GM18507 (cell line): ENCODE measurements around the gene MYO1F.
"Not testable (repeated sequence)": the region's sequence is repeated elsewhere in the genome, so short reads cannot be mapped to it uniquely, and the experiment has no call there.

Source experiments
- DNase-seq: peaks from one replicate; pipeline ENCODE4 v3.0.0; 2011; ENCODE audit warnings: low read depth; ENCODE audit not compliant: insufficient read length; ENCODE audit errors: extremely low spot score
- FAIRE-seq: peaks from 2 replicates; lab custom pipeline; 2011; peaks lifted over from hg19 to GRCh38; lab: Jason Lieb, UNC

The MYO1F gene

DNA sequence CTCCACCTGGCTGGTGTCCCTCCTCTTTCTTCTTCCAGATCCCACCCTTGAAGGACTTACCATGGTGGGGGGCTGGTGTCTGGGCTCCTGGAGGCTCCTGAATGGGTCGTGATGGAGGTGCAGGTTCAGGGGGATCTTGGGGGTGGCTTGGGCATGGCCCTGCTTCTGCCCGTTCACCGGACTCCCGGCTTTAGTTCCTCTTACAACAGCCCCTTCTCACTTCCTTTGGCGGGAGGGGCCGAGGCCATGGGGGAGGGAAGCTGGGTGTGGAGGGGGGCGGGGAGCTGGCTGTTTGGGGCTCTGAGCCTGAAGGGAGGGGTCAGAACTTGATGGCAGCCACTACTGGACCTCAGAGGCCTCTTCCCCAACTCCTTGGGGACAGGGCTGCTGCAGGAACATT, at the start of gene MYO1F:
Gene MYO1F (minus strand): TSS at position 196 of the 400 bp plus-strand sequence. CDS start 133 bp downstream, at position 63.
- DNase-seq (no peak), FAIRE-seq (peak; percentile 49)

DNA sequence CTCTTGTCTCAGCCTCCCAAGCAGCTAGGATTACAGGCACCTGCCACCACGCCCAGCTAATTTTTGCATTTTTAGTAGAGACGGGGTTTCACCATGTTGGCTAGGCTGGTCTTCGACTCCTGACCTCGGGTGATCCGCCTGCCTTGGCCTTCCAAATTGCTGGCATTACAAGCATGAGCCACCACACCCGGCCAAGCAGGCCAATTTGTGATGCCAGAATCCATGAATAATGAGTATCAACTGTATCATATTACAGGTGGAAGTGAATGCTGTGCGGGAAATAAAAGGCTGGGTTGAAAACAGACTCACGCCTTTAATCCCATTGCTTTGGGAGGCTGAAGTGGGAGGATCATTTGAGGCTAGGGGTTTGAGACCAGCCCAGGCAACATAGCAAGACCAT, 49.6 kb upstream of the MYO1F start:
- no peak for FAIRE-seq
- no peak for DNase-seq

DNA sequence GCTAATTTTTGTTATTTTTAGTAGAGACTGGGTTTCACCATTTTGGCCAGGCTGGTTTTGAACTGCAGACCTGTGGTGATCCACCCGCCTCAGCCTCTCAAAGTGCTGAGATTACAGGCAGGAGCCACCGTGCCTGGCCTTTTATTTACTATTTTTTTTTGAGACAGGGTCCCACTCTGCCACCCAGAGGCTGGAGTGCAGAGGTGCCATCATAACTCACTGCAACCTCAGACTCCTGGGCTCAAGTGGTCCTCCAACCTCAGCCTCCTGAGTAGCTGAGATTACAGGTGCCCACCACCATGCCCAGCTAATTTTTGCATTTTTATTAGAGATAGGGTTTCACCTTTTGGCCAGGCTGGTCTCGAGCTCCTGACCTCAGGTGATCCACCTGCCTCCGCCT, 45.6 kb upstream of the MYO1F start:
- not testable (repeated sequence) for FAIRE-seq, DNase-seq

DNA sequence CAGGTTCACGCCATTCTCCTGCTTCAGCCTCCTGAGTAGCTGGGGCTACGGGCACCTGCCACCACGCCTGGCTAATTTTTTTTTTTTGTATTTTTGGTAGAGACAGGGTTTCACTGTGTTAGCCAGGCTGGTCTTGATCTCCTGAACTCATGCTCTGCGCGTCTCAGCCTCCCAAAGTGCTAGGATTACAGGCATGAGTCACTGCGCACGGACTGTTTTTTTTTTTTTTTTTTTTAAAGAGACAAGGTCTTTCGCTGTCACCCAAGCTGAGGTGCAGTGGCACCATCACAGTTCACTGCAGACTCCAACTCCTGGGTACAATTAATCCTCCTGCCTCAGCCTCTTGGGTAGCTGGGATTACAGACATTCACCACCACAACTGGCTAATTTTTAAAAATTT, 41.5 kb upstream of the MYO1F start:
- FAIRE-seq, result no peak
- no peak for DNase-seq

DNA sequence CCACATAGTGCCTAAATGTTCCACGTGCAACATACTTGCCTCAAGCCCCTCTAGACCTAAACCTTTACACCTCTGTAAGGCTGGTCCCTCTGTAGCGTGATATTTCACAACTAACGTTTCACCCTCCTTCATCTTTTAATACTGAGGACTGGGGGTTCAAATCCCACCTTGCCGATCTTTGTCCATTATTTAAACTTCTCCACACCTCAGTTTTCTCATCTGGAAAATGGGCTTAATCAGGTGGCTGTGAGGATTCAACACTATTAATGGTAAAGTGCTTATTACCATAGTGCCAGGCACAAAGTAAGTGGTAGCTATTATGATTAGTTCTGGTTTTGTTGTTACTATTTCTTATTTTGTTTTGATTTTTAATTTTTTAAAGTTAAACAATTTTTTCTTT, 40.7 kb upstream of the MYO1F start:
- DNase-seq (no peak), FAIRE-seq (no peak)

DNA sequence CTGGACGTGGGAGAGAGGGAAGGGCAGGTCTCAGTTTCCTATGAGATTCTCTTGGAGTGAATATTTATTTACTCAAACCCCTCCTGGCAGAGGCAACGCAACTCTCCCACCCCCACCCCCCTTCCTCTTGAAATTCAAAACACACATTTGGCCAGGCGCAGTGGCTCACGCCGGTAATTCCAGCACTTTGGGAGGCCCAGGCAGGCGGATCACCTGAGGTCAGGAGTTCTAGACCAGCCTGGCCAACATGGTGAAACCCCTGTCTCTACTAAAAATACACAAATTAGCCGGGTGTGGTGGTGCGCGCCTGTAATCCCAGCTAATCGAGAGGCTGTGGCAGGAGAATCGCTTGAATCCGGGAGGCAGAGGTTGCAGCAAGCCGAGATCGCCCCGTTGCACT, 40.1 kb upstream of the MYO1F start:
- not testable (repeated sequence) for FAIRE-seq, DNase-seq

GRCh38 chr19:8616861-8617260, 39.6 kb upstream of the MYO1F start:
- FAIRE-seq, result no peak

DNA sequence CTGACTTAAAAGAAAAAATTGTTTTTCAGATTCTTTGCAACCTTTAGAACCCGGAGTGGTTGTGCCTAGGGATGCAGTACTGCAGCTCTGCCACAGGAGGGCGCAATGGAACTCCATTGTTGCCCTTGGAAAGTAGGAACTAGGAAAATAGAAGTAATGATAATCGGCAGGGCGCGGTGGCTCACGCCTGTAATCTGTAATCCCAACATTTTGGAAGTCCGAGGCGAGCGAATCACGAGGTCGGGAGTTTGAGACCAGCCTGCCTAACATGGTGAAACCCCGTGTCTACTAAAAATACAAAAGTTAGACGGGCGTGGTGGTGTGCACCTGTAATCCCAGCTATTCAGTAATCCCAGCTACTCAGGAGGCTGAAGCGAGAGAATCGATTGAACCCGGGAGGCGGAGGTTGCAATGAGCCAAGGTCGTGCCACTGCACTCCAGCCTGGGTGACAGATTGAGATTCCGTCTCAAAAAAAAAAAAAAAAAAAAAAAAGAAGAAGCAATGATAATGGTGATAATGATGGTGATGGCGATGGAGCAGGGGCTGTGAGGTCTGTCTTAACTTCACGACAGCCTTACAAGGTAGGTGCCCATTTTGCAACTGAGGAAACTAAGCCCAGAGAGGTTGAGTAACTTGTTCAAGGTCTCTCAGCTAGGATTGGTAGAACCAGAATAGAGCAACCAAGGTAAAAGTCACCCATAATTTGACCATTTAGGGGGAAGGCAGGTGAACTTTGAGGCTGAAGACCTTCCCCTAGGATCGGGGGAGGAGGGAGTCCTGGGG, 38.8 kb upstream of the MYO1F start:
- FAIRE-seq (no peak), DNase-seq (no peak)

More at GRCh38 chr19:8616861-8617260, 39.6 kb upstream of the MYO1F start:
- no peak for DNase-seq

DNA sequence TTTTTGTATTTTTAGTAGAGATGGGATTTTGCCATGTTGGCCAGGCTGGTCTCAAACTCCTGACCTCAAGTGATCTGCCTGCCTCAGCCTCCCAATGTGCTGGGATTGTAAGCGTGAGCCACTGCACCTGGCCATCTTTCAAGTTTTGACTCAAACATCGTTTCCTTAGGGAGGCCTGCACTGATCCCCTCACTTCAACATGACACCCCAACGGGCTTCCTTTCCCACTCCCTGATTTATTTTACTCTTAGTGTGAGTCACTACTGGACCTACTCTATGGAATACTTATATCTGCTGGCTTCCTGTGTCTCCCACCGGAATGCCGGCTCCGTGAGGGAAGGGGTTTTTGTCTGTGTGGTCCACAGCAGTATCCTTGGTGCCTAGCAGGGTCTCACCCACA, 37.8 kb upstream of the MYO1F start:
- FAIRE-seq (no peak), DNase-seq (no peak)

- no peak for FAIRE-seq
- no peak for DNase-seq
These were observed 37.2 kb upstream of the MYO1F start for GRCh38 chr19:8614455-8614854.

GRCh38 chr19:8612807-8613171, 35.5 kb upstream of the MYO1F start:
- DNase-seq, result no peak
- no peak for FAIRE-seq

GRCh38 chr19:8611877-8612806, 34.9 kb upstream of the MYO1F start:
- DNase-seq, result no peak
- no peak for FAIRE-seq

- no peak for DNase-seq
- no peak for FAIRE-seq
These were observed 34.2 kb upstream of the MYO1F start for GRCh38 chr19:8611391-8611876.

DNA sequence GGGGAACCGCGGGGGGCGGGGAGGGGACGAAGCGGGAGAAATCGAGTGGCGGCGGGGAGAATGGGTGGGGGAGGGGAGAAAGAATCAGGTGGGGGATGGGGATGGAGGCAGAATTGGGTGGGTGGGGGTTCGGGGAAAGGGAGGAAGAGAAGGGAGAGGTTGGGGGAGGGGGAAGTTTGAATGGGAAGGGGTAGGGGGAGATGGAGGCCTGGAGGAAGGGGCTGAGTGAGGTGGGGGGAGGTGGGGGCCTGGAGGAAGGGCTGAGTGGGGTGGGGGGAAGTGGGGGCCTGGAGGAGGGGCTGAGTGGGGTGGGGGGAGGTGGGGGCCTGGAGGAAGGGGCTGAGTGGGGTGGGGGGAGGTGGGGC, 33.7 kb upstream of the MYO1F start:
- FAIRE-seq, result no peak

GRCh38 chr19:8610041-8610935, 33.0 kb upstream of the MYO1F start, which contains the start of gene ADAMTS10:
TSS of gene ADAMTS10 (minus strand) at chr19:8610715. CDS start at chr19:8605710, 5,005 bp downstream.
- FAIRE-seq (no peak), DNase-seq (no peak)

More for the DNA sequence above, 33.7 kb upstream of the MYO1F start:
- DNase-seq, result no peak

GRCh38 chr19:8609279-8610040, 32.2 kb upstream of the MYO1F start:
- DNase-seq (no peak), FAIRE-seq (no peak)

GRCh38 chr19:8608941-8609278, 31.7 kb upstream of the MYO1F start:
- DNase-seq (no peak), FAIRE-seq (no peak)

- DNase-seq (no peak), FAIRE-seq (no peak)
These were observed 30.1 kb upstream of the MYO1F start for GRCh38 chr19:8607386-8607785.

DNA sequence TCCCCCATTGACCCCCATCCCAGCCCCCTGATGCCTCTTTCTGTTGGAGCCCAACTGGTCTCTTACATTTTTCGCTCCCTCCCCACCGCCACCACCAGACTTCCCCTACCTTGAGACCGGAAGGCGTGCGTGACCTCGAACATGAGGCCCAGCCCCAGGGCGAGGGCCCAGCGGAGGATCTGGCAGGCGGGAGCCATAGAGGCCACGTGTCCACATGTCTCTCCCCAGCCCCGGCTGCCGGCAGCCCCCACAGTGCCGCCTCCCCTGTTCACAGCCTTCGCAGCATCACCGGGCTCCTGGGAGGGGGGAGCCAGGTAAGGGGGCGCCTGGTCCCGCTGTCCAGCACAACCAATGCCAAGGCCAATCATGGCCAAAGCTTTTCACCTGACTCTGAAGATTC, 28.3 kb upstream of the MYO1F start:
- DNase-seq (no peak), FAIRE-seq (no peak)
